ENCODE results near the gene MOBP. TPM values are rescaled to one million over a fixed set of nuclear protein-coding genes. Genes with fewer than 3 reads are reported as not detected.

MOBP gene
- total RNA-seq, 6 experiments from 2014 or later = not detected

DNA sequence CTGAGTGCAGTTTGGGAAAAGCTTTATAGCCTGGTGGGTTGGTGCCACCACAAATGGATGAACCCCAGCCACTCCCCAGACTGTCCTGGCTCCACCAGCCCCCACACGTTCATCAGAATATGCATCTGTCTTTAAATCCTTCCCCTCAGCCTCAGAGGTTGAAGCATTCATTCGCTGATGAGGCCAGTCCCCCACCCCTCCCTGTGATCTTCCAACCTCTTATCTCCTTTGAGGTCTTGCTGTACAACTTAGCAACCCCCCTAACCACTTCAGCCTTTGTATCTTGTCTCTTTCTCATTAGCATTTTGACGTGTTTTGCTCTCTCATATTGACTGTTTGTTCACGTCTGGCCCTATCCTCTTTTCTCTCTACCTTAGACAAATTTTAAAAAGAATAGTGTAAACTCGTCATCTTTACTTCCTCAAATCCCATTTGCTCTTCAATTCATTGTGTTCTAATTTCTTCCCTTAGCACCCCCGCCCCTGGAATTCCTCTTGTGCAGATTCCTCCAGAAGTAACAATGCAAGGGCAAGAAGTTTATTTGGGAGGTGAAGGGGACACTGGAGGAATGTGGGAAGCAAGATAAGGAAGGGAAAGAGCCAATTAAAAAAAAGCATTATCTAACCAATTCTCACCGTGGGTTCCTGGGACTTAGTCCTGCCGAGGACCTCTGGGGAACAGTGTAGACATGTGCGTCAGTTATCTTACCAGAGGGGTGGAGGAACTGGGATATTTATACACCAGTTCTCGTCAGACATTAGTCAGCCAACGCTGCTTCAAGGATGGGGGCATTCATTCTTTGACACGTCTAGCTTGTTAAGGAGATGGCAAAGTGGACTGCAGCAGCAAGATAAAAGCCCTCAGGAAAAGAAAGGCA lies 38.6 kb downstream of the MOBP start:
- H3K4me1 Mint-ChIP-seq (ENCODE audit: low read depth) = no peaks in the 10 kb centered on the region
- no peak overlapping the region for H3K4me3 Mint-ChIP-seq
- H3K36me3 Mint-ChIP-seq (ENCODE audit: low read depth) = no peaks in the 10 kb centered on the region
- DNase-seq = no peak
- no peaks in the 10 kb centered on the region for H3K9me3 Mint-ChIP-seq
- H3K27ac Mint-ChIP-seq = no peak overlapping the region
- TF ChIP-seq, protein P1, sequence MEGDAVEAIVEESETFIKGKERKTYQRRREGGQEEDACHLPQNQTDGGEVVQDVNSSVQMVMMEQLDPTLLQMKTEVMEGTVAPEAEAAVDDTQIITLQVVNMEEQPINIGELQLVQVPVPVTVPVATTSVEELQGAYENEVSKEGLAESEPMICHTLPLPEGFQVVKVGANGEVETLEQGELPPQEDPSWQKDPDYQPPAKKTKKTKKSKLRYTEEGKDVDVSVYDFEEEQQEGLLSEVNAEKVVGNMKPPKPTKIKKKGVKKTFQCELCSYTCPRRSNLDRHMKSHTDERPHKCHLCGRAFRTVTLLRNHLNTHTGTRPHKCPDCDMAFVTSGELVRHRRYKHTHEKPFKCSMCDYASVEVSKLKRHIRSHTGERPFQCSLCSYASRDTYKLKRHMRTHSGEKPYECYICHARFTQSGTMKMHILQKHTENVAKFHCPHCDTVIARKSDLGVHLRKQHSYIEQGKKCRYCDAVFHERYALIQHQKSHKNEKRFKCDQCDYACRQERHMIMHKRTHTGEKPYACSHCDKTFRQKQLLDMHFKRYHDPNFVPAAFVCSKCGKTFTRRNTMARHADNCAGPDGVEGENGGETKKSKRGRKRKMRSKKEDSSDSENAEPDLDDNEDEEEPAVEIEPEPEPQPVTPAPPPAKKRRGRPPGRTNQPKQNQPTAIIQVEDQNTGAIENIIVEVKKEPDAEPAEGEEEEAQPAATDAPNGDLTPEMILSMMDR (IDR thresholded peaks at IDR 0.05) = no peak
- peaks cover 22% of the 10 kb centered on the region for H3K27me3 Mint-ChIP-seq (ENCODE audit: insufficient read depth)

DNA sequence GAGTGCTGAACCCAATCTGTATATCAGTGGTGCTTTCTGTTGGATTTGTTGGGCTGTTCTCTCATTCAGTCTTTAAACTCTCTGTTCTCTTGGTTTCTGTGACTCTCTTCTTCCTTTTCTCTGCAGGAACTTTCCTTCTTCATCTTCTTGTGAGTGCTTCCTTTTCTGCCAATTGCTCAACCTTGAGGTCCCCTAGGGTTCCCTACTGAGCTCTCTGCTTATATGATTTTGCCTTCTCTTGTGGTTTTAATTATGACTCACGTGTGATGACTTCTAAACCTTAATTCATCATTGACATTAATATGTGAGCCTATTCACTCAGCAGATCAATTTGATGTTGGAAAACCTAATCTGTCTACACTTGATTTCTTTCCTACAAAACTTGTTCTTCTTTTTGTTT lies 39.4 kb downstream of the MOBP start:
- DNase-seq = no peak

DNA sequence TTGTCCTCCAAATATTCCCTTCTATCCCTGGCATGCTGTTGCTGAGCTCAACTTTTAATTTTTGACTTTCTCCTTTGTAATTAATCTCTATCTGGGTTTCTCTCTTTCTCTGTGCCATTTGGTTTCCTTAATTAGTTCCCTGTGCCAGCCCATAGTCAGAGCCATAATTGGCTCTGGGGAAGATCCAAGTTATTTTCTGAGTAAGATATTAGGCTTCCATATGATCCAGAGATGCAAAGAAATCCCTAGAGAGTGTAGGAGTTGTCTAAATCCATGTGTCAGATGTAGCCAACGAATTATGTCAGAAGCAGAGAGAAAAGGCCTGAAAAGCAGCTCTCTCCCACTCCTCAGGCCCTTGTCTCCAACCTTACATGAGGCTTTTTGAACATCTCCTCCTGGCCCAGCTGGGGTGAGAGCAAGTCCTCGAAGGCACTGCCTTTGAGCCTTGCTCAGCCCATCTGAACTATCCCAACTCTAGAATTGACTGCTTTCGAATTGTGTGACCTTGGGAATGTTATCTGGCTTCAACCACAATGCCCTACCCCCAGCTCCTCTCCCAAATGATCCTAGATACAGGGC lies 46.4 kb downstream of the MOBP start:
- no peak overlapping the region for H3K27ac Mint-ChIP-seq
- peaks cover 9% of the 10 kb centered on the region for H3K27me3 Mint-ChIP-seq (ENCODE audit: insufficient read depth)
- H3K4me1 Mint-ChIP-seq (ENCODE audit: low read depth) = no peaks in the 10 kb centered on the region
- H3K9me3 Mint-ChIP-seq = no peaks in the 10 kb centered on the region
- H3K36me3 Mint-ChIP-seq (ENCODE audit: low read depth) = no peaks in the 10 kb centered on the region
- DNase-seq = no peak
- no peak overlapping the region for H3K4me3 Mint-ChIP-seq
- TF ChIP-seq, protein P1 (IDR thresholded peaks at IDR 0.05) = no peak

More for the DNA sequence above, 39.4 kb downstream of the MOBP start:
- H3K36me3 Mint-ChIP-seq (ENCODE audit: low read depth) = no peaks in the 10 kb centered on the region
- H3K9me3 Mint-ChIP-seq = no peaks in the 10 kb centered on the region
- no peak overlapping the region for H3K4me3 Mint-ChIP-seq
- TF ChIP-seq, protein P1 (IDR thresholded peaks at IDR 0.05) = no peak
- no peak overlapping the region for H3K27ac Mint-ChIP-seq
- H3K27me3 Mint-ChIP-seq (ENCODE audit: insufficient read depth) = peaks cover 17% of the 10 kb centered on the region
- H3K4me1 Mint-ChIP-seq (ENCODE audit: low read depth) = no peaks in the 10 kb centered on the region

DNA sequence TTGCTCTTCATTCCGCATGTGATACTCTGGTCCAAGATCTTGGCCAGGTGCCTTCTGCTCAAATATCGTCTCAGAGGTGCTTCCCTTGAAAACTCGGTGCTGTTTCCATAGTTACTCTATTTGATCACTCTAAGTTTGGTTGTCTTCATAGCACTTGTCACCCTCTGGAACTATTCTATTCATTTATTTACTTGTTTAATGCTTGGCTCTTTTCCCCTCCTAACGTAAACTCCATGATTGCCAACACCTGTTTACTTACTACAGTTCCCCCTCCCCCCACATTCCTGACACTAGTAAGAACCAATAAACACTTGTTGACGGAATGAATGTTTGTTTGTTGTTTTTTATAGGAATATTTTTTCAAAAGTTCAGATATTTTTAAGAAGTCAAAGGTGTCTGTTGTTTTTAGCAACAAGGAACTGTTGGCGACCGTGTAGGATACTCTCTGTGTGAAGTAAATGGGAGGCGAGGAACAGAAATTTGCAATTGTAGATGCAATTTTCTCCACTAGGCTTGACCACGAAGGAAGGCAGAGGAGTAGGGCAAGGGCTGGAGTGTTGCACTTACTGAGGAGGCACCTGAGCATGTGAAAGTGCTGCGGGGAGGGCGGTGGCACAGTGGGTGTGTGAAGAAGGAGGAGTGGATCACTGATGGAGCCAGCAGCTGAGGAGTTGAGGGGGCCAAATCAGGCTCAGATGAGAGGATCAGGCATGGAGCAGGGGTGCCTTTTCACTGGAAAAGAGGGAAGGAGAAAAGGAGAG lies 48.4 kb downstream of the MOBP start:
- DNase-seq = no peak
- H3K27ac Mint-ChIP-seq = no peak overlapping the region
- H3K4me1 Mint-ChIP-seq (ENCODE audit: low read depth) = no peaks in the 10 kb centered on the region
- H3K4me3 Mint-ChIP-seq = no peak overlapping the region
- TF ChIP-seq, protein P1 (IDR thresholded peaks at IDR 0.05) = no peak
- H3K27me3 Mint-ChIP-seq (ENCODE audit: insufficient read depth) = peaks cover 10% of the 10 kb centered on the region
- no peaks in the 10 kb centered on the region for H3K9me3 Mint-ChIP-seq
- H3K36me3 Mint-ChIP-seq (ENCODE audit: low read depth) = no peaks in the 10 kb centered on the region

DNA sequence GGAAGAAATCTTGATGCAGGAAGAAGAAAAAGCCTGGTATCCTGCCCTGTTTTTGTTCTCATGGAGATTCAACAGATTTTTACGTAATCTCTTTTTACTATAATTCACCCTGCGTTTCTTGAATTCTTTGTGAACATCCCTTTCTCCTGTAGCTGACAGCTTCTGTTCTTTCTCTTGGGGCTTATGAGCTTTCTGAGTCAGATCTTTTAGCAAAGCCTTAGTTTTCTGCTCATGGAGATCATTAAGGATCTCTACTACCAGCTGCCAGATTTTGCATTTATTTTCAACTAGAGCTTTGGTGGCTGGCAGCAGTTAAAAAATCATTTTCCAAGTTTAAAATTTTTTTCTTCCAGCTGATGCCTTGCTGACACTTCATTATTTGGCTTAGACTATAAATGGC lies 51.6 kb downstream of the MOBP start:
- Mint-ChIP-seq H3K9me3 (0 out of 2 replicates have a peak, but pooled peaks cover under 1% of the 10 kb centered on the region), H3K4me3 (no peak overlapping the region), H3K4me1 (ENCODE audit: low read depth) (no peaks in the 10 kb centered on the region), H3K36me3 (ENCODE audit: low read depth) (no peaks in the 10 kb centered on the region), H3K27me3 (ENCODE audit: insufficient read depth) (peaks cover 10% of the 10 kb centered on the region), H3K27ac (no peak overlapping the region)
- no peak for DNase-seq
- TF ChIP-seq, protein P1 (IDR thresholded peaks at IDR 0.05) = no peak
